ENCODE results near the gene SLC8A2. TPM values are rescaled to one million over a fixed set of nuclear protein-coding genes. Genes with fewer than 3 reads are reported as not detected.

The SLC8A2 gene
- total and polyA plus RNA-seq, 2 of the 8 experiments (the other 6 are each of a cell fraction or from before 2014, with no cell fraction given): 7.3 to 12.4 TPM

DNA sequence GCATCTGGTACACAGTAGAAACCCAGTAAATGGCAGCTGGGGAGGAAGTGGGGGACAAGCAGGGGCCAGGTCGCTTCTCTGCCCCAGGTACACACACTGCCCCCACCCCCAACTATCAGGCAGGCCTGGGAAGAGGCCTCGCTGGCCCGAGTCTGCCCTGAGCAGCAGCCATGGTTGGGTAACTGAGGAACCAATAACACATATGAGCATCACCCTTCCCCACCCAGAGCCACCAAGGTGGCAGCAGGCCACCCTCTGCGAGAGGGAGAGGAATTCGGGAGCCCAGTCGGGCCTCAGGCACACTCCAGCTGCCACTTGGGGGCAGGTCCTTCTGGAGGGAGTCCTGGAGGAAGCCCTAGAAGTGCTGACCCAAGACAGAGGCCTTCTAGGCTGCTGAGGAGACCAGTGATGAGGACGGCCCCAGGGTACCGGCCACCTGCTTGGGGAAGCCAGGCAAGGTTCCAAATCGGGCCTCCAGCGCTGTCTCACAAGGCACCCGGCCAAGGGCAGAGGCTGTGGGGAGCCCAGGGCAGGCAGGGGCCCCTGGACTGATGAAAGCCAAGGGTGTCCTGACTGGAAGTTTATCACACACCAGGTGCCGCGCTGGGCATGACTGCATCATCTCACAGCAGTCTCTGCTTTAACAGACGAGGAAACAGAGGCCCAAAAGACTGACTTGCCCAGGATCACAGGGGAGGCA is 26.3 kb upstream of the SLC8A2 start:
- POLR2A ChIA-PET (ENCODE audit: partially characterized antibody): interaction anchor here (7.6 kb wide), 1 partner anchor 12 kb away, joined by 55 read pairs; the partner anchor contains the start of gene KPTN
- Histone ChIP-seq H4K5ac (ENCODE audit: insufficient read length, low read depth, low read length) (no peak overlapping the region), H3K4me3 (ENCODE audit: extremely low read depth in 1 of 4, insufficient read depth in 2 of 4, low read depth in 3 of 4, low read length in 4 of 4) (no peak overlapping the region), H3K18ac (ENCODE audit: extremely low read depth, low read length) (no peak overlapping the region), H3K79me2 (ENCODE audit: control insufficient read depth in 1 of 2, insufficient read depth in 2 of 2, low read length in 2 of 2) (no peaks in the 10 kb centered on the region; a peak in 1 of 4 replicates), H3K9ac (replicated peaks in 1 of 4; ENCODE audit: extremely low read depth in 1 of 4, low read depth in 3 of 4, low read length in 3 of 4) (no peak overlapping the region), H2BK12ac (ENCODE audit: low read depth, low read length) (no peak overlapping the region), H2BK15ac (ENCODE audit: low read length) (no peak overlapping the region), H3K4me2 (ENCODE audit: insufficient read depth in 1 of 2, low read depth in 2 of 2, low read length in 2 of 2) (no peak overlapping the region), H2BK120ac (replicated peaks; ENCODE audit: low read depth, low read length) (no peak overlapping the region), H3K23ac (ENCODE audit: insufficient read length) (no peak overlapping the region), H4K8ac (ENCODE audit: extremely low read depth, insufficient read depth, low read length) (no peak overlapping the region; the same call in 1 of the 2 replicates), H4K20me1 (replicated peaks in 1 of 2; ENCODE audit: control insufficient read depth in 1 of 2, insufficient read depth in 2 of 2, low read length in 2 of 2) (peaks cover 2 to 3% of the 10 kb centered on the region in 2 experiments), H3K9me3 (ENCODE audit: insufficient read depth in 2 of 2, low read depth in 1 of 2, low read length in 1 of 2) (no peaks in the 10 kb centered on the region), H3K27ac (ENCODE audit: low read depth, low read length) (no peak overlapping the region), H2AFZ (ENCODE audit: low read length) (no peak overlapping the region), H3K14ac (ENCODE audit: insufficient read length) (no peak overlapping the region), H2AK5ac (ENCODE audit: low read depth, low read length) (no peak overlapping the region), H3K23me2 (ENCODE audit: low read depth, low read length) (no peaks in the 10 kb centered on the region), H3K79me1 (ENCODE audit: low read depth, low read length) (no peaks in the 10 kb centered on the region; the same call in 1 of the 2 replicates), H3K56ac (replicated peaks; ENCODE audit: insufficient read length, low read depth, low read length) (no peak overlapping the region), H2BK20ac (ENCODE audit: low read length) (no peak overlapping the region), H2BK5ac (ENCODE audit: low read depth, low read length) (no peak overlapping the region), H3K36me3 (ENCODE audit: control insufficient read depth in 2 of 4, insufficient read depth in 4 of 4, low read length in 3 of 4) (no peaks in the 10 kb centered on the region), H3K4ac (replicated peaks; ENCODE audit: insufficient read length, low read depth, low read length) (no peak overlapping the region), H3K4me1 (replicated peaks in 1 of 4; ENCODE audit: control insufficient read depth in 3 of 4, insufficient read depth in 4 of 4, low read length in 3 of 4) (peaks cover 0 to 6% (median 3%) of the 10 kb centered on the region in 4 experiments; a peak in 4 of 7 replicates), H4K91ac (replicated peaks; ENCODE audit: insufficient read length, low read length) (no peak overlapping the region), H3K27me3 (replicated peaks in 1 of 4; ENCODE audit: control insufficient read depth in 3 of 4, extremely low read depth in 1 of 4, insufficient read depth in 3 of 4, low read length in 3 of 4) (no peaks in the 10 kb centered on the region)
- CTCF ChIA-PET (ENCODE audit: partially characterized antibody): interaction anchor here (0.7 to 4.7 kb wide), 8 partner anchors 9 to 202 kb away, joined by 3 to 32 read pairs (median 6); partner anchors contain the start of gene KPTN
- FAIRE-seq (no peak), DNase-seq (ENCODE audit: low read depth in 1 of 2, low spot score in 2 of 2) (no peak)
- 83% methylated on average over 14 of the region's 14 CpGs; no CpG with 5 or more reads in 1 of the 2 experiments for WGBS, 2 experiments (ENCODE audit: extremely low coverage in 1 of 2, insufficient coverage in 1 of 2, insufficient read length in 1 of 2, insufficient replicate concordance in 2 of 2, low coverage in 1 of 2, low lambda C conversion rate in 2 of 2, missing lambda C conversion rate in 1 of 2)
- TF ChIP-seq CBX8 (IDR thresholded peaks at IDR 0.05; ENCODE audit: borderline replicate concordance, low read depth, low read length): no peak
- TF ChIP-seq SAP30 (IDR thresholded peaks at IDR 0.05; ENCODE audit: insufficient read depth, insufficient replicate concordance, low read length): no peak
- TF ChIP-seq POU5F1 (IDR thresholded peaks at IDR 0.05; ENCODE audit: low read depth, low read length): no peak
- no peak for TF ChIP-seq SIRT6 (IDR thresholded peaks at IDR 0.05; ENCODE audit: low read length)
- no peak for TF ChIP-seq SP2 (IDR thresholded peaks at IDR 0.05; ENCODE audit: low read length)
